GM12801 (cell line): ENCODE data around the gene ABCB6.

Experiments used
- TF ChIP-seq, protein P1 (sequence below): IDR thresholded peaks from one replicate; pipeline ENCODE4 v1.5.1; 2011; ENCODE audit warnings: control low read depth; ENCODE audit not compliant: insufficient read length; ENCODE audit errors: extremely low read depth

The ABCB6 gene

GRCh38 chr2:219209236-219210195, 9.2 kb downstream of the ABCB6 start:
- TF ChIP-seq, protein P1, sequence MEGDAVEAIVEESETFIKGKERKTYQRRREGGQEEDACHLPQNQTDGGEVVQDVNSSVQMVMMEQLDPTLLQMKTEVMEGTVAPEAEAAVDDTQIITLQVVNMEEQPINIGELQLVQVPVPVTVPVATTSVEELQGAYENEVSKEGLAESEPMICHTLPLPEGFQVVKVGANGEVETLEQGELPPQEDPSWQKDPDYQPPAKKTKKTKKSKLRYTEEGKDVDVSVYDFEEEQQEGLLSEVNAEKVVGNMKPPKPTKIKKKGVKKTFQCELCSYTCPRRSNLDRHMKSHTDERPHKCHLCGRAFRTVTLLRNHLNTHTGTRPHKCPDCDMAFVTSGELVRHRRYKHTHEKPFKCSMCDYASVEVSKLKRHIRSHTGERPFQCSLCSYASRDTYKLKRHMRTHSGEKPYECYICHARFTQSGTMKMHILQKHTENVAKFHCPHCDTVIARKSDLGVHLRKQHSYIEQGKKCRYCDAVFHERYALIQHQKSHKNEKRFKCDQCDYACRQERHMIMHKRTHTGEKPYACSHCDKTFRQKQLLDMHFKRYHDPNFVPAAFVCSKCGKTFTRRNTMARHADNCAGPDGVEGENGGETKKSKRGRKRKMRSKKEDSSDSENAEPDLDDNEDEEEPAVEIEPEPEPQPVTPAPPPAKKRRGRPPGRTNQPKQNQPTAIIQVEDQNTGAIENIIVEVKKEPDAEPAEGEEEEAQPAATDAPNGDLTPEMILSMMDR = no peak

DNA sequence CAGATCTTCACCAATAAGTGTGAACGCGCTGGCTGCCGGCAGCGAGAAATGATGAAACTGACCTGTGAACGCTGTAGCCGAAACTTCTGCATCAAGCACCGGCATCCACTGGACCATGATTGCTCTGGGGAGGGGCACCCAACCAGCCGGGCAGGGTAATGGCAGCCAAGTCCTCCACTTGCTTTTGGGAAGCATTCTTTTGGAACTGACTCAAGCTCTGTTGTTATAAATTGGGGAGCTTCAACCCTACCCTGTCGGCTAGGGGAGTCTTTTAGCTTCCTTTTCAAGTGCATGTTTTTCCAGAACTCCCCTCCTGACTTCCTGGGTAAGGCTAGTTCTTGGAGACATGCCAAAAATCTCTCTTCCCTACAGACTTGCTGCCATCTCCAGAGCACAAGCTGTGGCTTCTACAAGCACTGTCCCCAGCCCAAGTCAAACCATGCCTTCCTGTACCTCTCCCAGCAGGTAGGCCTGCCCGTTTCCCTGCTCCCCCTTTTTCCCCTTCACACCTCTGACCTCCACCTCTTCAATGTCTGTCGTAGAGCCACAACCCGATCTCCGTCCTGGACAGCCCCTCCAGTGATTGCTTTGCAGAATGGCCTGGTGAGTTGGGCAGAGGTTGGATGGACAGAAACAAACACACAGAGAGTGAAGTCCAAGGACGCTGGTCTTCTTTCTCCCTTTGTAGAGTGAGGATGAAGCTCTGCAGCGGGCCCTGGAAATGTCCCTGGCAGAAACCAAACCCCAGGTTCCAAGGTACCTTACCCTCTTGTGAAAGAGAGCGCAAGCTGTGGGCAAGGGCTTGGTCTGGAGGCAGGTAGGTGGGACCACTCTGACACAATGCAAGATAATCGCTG, 10.6 kb downstream of the ABCB6 start:
- TF ChIP-seq, protein P1 = no peak

DNA sequence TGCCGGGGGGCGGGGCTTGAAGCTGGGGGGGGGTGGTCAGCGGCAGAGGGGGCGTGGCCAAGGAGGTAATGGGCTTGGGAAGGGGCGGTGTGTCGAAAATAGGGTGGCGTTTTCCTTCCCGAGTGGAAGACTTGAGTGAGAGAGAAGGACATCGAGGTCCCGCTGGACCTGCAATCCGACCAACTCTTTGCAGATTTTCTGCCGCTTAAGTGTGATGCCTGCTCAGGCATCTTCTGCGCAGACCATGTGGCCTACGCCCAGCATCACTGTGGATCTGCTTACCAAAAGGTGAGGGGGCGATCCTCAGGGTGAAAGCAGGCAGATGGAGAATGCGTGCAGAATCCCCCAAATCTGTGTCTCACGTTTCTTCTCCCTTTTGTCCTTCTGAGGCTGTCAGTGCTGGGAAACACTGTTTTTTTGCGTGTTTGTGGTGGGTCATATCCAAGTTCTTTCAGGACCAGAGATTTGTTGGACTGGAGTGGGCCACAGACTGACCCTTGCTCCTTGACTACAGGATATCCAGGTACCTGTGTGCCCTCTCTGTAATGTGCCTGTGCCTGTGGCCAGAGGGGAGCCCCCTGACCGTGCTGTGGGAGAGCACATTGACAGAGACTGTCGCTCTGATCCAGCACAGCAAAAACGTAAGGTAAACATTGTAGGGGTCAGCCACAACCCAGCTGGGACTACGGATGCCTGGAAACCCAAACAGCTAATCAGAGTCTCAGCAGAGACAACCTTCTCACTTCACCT, 11.4 kb downstream of the ABCB6 start:
- TF ChIP-seq, protein P1 = no peak

DNA sequence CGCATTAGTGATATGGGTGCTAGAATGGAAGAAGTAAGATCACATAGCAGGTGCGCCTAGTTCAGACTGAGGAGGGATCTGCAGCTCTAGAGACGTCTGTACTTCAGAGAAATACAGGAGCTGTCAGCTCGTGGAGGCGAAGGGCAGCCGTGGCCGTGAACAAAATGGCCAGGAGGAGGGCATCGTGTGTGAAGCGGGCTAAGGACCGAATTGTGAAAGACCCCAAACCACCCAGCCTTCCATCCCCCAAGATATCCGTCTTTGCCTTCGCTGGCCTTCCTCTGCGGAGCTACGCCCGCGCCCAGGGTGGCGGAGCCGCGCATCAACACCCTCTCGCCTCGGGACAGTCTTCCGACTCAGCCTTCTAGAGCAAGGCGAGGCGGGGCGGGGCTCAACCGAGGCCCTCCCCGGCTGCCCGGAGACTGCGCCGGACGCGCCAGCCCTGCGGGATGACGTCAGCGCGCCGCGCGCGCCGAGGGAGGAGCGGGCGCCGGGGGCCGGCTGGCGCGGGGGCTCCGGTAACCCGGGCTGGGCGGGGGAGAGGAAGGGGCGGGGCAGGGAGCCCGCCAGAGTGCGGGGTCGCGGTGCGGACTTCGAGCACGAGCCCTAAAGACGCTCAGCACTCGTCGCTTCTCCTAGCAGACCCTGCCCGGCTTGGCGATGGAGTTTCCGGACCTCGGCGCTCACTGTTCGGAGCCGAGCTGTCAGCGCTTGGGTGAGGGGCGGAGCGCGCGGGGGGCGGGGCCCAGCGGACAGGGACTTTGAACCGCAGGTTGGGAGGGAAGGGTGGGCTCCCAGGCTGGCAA, 12.2 kb downstream of the ABCB6 start, which contains the start of gene ZFAND2B:
TSS of gene ZFAND2B (plus strand) at position 455 of the 806 bp plus-strand sequence. CDS start at position 661, 206 bp downstream.
- TF ChIP-seq, protein P1 = no peak

DNA sequence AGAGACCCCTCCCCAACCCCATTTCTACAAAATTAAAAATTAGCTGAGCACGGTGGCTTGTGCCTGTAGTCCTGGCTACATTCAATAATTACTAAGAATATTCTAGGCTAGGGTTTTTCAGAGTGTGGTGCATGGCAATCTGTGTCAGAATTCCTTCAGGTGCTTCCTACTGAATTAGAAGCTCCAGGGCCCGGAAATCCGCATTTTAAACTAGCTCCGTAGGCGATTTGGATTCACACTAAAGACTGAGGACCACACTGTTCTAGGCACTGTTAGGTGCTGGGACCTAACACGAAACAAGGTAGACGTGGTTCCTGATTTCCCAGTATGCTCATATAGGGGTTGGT, 12.8 kb downstream of the ABCB6 start:
- TF ChIP-seq, protein P1 = no peak

GRCh38 chr2:219205165-219205538, 13.6 kb downstream of the ABCB6 start:
- TF ChIP-seq, protein P1 = no peak
